Fibroblast of peridontal ligament (primary cell): ENCODE measurements around the gene TEAD2.
A peak's percentile ranks its signal among the peaks of the same experiment; 100 is the strongest.
"Not testable (repeated sequence)": the region's sequence is repeated elsewhere in the genome, so short reads cannot be mapped to it uniquely, and the experiment has no call there.

Source experiments
- DNase-seq: peaks from one replicate; pipeline ENCODE4 v3.0.0-alpha.2; 2010; ENCODE audit errors: extremely low read depth

TEAD2 gene

DNA sequence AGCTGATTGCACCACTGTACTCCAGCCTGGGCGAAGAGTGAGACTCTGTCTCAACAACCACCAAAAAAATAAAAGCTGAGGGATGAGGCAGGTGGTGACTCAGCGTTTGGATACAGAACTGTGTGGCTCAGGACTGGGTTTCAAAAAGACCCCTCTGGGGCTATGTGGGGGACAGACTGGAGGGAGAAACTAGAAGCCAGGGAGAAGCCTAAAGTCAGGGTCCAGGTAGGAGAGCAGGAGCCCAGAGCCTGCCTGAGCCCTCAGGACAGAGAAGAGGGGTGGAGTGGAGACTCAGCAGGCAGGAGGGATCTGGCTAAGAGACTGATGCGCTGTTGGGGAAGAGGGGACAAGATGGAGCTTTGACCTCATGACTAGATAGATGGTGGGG lies 28.8 kb downstream of the TEAD2 start:
- DNase-seq, result no peak

DNA sequence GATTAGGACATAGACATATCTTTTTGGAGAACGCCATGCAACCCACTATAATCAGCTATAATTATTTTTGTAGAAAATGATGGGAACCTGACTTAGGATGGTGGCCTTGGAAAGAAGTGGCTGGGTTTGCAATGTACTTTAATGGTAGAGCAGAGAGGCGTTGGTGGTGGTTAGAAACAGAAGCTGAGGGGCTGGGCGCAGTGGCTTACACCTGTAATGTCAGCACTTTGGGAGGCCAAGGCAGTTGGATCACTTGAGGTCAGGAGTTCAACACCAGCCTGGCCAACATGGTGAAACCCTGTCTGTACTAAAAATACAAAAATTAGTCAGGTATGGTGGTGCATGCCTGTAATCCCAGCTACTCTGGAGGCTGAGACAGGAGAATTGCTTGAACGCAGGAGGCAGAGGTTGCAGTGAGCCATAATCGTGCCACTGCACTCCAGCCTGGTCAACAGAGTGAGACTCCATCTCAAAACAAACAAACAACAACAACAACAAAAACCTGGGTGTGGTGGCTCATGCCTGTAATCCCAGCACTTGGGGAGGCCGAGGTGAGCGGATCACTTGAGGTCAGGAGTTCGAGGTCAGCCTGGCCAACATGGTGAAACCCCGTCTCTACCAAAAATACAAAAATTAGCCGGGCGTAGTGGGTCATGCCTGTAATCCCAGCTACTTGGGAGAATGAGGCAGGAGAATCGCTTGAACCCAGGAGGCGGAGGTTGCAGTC lies 29.4 kb downstream of the TEAD2 start:
- DNase-seq, result not testable (repeated sequence)

DNA sequence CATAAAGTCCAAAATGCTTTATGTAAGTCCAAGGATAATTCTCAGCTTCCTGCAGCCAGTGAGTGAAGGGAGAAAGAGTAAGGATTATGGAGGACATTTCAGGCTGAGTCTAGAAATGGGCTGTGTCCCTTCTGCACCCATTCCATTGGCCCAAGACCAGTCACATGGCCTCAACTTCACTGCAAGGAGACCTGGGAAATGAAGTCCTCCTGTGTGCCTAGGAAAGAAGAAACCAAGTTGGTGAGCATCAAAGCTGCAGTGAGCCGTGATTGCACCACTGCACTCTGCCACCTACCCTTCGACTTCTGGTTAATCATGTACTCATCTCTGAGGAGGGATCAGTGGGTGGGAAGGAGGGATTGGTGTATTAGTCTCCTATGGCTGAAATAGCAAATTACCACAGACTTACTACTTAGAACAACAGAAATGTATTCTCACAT lies 30.6 kb downstream of the TEAD2 start:
- peak; percentile 33 for DNase-seq

DNA sequence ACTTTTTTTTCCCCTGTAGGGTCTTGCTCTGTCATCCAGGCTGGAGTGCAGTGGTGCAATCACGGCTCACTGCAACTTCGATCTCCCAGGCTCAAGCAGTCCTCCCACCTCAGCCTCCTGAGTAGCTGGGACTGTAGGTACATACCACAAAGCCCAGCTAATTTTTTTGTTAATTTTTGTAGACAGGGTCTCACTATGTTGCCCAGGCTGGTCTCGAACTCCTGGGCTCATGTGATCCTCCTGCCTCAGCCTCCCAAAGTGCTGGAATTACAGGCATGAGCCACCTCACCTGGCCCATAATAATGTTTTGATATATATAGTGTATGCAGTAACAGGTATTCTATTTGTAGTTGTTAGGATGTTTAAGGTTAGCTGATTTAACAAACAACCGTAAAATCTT lies 31.0 kb downstream of the TEAD2 start:
- not testable (repeated sequence) for DNase-seq

DNA sequence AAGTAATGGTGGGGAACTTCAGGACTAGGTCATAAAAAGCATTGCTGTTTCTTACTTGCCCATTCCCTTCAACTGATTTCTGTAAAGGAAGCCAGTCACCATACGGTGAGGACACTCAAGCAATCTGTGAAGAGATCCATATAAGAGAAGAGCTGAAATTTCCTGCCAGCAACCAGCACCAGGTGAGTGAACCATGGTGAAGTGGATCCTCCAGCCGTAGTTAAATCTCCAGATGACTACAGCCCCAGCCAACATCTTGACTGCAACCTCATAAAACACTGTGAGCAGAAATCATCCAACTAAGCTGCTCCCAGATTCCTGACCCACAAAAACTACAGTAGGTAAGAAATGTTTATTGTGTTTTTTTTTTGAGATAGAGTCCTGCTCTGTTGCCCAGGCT lies 33.5 kb downstream of the TEAD2 start:
- no peak for DNase-seq

DNA sequence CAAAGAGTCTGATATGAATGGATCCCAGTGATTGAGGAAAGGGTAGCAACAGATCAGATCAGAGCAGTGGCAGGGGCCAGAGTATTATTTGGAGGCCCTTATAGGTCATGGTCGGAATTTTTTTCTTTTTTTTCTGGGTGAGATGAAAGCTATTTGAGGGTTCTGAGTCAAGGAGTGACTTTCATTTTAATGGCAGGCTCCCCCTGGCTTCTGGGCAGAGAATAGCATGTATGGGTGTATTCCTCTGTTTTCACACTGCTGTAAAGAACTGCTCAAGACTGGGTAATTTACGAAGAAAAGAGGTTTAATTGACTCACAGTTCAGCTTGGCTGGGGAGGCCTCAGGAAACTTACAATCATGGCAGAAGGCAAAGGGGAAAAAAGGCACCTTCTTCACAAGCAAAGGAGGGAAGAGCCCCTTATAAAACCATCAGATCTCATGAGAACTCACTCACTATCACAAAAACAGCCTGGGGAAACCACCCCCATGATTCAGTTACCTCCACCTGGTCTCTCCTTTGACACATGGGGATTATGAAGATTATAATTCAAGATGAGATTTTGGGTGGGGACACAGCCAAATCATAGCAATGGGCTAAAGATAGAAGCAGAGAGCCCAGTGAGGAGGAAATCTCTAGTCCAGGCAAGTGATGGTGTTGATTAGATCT lies 34.2 kb downstream of the TEAD2 start:
- no peak for DNase-seq

DNA sequence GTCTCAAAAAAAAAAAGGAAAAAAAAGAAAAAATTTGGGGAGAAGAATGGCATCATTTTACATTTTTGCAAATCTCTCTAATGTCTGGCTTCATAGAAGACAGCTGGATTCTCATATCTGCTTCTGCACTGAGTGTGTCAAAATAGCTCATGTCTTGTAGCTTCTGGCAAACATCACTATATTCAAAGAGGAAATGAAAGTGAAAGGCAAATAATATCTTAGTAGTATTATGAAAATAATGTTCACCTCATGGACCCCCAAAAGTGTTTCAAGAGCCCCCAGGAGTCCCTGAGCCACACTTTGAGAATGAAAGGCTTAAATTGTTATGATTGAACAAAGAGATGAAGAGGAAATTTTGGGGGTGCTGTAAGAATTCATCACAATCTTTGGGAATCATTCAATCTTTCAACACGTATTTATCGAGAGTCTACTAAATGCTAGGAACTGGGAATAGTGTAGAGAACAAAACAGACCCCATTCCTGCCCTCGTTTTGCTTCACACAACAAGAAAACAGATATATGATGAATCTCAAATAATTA lies 36.0 kb downstream of the TEAD2 start:
- DNase-seq, result no peak

DNA sequence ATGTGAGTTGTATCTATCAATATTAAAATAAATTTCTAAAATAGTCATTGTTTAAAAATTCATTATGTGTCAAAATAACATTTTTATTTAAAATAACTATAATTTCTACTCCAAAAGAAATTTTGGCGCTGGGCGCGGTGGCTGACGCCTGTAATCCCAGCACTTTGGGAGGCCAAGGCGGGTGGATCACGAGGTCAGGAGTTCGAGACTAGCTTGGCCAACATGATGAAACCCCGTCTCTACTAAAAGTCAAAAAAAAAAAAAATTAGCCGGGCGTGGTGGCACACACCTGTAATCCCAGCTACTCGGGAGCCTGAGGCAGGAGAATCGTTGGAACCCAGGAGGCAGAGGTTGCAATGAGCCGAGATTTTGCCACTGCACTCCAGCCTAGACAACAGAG lies 36.5 kb downstream of the TEAD2 start:
- DNase-seq, result not testable (repeated sequence)

DNA sequence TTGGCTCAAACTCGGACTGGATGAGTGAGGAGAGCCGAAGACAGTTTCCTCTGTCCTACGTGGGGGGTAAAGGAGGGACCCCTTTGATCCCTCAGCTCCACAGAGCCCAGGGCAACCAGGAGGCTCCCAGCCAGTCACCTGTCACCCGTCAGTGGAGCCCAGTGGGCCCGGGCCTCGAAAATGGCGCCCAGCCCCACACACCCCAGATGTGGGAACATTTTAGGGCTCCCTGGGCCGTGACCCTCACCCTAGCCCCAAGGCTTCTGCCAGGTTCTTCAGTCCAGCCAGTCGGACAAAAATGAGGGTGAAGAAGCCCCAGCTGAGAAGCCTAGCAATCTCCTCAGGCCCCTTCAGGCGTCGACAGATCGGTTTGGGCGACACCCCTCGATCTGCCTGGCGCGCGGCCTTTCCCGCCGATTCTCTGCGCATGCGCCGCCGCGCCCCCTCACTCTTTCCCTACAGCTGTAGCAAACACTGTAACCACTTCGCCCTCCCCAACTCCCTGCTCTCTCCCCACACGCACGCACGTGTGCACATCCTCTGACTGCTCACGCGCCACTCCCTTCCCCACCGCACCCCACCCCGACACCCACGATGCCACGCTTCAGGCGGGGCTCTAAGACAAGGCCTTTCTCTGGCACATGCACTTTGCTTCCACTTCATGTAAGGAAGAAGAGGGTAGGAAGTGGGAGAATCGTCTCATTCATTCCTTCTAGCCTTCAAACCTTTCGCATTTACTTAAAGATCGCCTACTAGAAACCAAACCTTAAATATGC lies 37.2 kb downstream of the TEAD2 start, which contains the start of gene SLC6A16:
Gene SLC6A16 (minus strand): TSS at position 391 of the 776 bp plus-strand sequence. CDS start 13,844 bp downstream, outside the sequence.
- DNase-seq, result no peak

DNA sequence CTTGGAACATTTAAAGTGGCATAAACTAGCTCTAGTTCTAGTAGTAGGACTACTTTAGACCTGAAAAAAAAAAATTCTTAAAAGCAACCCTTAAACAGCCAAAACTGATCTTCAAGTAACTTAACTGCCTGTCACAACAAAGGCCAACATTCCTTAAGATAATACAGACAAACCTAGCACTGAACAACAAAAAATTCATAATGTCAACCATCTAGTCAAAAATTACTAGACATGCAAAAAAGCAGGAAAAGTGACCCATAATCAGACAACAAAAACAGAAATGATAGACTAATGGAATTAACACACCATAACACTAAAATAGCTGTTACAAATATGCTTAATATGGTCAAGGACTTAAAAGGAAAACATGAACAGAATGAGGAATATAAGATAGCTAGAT lies 43.9 kb downstream of the TEAD2 start:
- DNase-seq, result no peak

DNA sequence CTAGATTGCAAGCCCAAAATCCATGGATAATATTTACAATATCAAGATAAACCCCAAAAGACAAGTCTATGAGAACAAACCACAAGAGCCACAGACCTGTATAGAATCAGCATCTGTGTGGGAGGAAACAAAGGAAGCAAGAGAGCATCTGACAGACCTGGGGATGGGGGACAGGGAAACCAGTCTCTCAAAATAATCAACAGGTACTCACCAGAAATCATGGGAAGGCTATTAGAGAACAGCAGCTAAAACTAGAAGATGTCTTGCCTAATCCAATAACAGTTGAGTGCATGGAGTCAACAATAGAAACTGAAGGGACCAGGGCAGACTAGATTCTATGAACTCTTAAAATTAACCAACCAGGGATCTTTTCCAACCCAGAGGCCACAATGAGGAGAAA lies 45.9 kb downstream of the TEAD2 start:
- no peak for DNase-seq

DNA sequence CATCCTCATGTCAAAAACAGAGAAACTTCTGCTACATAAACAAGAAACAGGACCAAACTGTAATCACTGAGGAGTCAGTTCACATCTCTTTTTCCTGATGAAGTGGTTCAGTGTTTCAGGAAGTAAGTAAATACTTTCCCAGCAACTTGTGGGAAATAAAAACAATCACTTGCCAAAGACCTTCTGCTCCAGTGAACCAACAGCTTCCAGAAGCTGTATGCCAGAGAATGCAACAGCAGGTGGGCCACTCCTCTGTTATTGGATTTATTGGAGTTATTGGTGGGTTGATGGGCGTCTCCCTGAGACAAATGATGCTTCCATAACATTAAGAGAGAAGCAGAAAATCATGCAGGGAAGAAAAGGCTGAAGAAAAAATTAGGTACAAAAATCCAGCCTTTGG lies 47.1 kb downstream of the TEAD2 start:
- no peak for DNase-seq

DNA sequence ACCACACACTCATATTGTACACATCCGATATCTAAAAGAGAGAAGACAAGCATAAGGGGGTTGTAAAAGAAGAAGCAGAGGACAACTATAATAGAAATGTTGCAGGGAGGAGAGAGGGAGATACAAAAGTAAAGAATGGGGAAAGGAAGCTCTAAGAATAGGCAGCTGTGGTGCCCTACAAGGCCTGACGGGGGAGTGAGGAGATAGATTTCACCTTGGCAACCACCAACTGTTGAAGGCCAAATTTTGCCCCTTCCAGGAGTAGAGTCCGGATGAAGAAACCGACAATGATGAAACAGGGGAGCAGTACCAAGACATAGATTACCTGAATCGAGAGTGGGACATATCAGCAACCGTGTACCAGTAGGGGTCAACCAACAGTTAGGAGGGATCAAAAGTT lies 53.1 kb downstream of the TEAD2 start:
- no peak for DNase-seq

DNA sequence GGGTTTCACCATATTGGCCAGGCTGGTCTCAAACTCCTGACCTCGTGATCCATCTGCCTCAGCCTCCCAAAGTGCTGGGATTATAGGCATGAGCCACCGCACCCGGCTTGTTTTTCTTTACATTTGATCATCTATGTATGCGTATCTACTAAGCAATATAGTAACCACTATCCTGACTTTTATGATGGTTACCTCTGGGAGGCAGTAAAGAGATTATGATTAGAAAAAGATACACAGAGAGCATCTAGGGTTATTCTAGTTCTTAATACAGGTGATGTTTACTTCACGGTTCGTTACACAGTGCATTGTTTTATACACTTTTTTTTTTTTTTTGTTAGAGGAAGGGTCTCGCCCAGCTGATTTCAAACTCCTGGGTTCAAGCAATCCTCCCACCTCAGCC lies 55.5 kb downstream of the TEAD2 start:
- not testable (repeated sequence) for DNase-seq

DNA sequence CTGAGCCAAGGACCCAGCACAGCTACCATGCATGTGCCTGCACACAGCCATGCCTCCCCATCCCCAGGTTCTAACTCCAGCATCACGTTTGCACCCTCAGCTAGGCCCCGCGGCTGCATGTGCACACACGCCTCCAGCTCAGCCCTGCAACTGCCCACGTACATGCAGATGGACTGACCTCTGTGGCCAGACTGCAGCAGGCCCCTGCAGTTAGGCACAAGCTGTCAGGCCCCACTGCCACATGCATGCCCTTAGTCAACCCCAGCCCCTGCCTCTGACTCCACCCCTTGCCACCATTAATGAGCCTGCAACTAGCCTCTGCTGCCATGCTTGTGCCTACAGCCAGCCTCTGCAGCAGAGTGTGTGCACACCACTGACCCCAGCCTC lies 60.4 kb downstream of the TEAD2 start:
- DNase-seq, result no peak

DNA sequence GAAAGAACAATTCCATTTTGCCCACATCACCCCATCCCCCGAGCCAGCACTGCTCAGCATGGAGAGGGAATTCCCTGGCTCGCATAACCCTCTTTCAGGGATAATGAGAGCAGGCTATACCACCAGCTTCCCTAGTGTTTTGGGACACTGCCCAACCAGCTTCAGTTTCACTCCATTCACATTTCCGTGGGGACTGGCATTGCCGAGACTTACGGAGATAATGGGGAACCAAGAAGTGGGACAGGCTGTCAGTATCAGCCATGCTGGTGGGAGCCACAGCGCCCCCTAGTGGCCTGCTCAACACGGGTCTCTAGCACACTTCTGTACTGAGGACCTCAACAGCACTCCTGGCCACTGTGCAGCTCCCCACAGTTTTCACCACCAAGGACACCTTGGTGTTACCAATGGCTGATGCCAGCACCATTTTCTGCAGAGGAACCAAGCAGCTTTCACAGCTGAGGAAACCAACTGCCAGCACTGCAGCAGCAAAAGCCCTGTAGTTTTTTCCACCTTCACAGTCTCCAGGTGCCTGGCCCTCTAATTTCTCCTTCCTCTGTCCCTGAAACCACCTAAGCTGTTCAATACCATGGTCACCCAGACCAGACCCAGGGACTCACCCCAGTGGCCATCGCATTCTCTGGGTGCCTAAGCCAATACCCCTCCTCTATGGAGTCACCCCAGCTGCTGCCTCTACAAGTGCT lies 60.9 kb downstream of the TEAD2 start:
- peak; percentile 48 for DNase-seq

DNA sequence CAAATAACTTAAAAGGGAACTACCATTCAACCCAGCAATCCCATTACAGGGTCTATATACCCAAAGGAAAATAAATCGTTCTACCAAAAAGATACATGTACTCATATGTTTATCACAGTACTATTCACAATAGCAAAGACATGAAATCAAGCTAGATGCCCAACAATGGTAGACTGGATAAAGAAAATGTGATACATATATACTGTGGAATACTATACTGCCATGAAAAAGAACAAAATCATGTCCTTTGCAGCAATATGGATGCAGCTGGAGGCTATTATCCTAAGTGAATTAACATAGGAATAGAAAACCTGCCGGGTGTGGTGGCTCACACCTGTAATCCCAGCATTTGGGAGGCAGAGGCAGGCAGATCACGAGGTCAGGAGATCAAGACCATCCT lies 63.6 kb downstream of the TEAD2 start:
- DNase-seq, result not testable (repeated sequence)

DNA sequence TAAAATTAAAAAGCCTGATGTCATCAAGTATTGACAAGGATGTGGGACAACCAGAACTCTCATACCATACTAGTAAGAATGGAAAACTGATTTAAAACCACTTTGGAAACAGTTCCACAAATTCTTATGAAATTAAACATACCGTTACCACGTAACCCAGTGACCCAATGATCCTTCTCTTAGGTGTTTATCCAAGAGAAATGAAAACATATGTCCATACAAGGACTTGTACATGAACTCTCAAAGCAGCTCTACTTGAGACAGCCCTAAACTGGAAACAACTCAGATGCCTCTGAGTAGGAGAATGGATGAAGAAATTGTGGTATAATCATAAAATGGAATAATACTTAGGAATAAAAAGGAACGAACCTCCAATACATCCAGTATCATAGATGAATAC lies 64.8 kb downstream of the TEAD2 start:
- peak; percentile 39 for DNase-seq

DNA sequence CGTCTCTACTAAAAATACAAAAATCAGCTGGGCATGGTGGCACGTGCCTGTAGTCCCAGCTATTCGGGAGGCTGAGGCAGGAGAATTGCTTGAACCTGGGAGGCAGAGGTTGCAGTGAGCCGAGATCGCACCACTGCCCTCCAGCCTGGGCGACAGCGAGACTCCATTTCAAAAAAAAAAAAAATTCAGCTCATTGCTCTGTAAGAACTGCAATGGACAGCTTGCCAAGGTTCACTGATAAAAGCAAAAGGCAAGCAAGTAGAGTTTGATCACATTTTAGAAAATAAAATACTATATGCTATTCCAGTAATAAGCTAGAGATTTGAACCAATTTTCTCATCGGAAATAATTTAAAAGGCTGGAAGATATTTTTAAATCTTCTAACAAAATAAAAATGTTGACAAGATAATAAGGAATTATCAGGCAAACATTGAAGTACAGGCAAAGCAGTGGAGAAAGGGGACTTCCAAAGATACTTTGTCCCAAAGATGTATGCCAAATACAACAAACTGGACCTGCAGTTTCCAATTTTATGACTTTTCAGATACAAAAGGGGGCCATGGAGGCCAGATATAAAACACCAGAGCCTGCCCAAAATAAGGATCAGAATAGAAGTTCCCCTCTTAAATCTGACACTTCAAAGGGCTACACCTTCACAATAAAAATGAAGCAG lies 66.9 kb downstream of the TEAD2 start:
- no peak for DNase-seq

DNA sequence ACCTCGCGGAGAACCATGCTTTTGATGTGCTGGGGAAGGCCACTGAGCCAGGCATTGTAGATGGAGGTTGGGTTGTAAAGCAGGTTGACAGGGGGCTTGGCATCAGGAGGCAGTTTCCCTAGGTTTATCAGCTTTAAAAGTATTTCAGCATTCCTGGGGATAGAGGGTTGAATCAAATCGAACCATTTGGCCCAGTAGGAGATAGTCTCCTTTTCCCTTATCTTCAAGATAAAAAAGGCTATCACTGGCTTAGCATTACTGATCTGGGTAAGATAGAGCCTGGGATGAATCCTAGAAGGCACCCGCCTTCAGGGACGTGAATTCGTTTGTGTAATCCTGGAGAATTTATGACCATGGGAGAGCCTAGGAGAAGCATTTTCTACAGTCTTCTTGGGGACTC lies 67.8 kb downstream of the TEAD2 start:
- DNase-seq, result no peak
